Ramos (cell line): ENCODE data around the gene ZNF836.

Experiments used
- in situ Hi-C: fragments of 300-500 bp; cut with MboI; formaldehyde crosslinking; loops from one replicate; pipeline ENCODE4 v1.14.3; 2022; ENCODE audit warnings: low sequenced_read_pairs; ENCODE audit not compliant: unreplicated experiment

The ZNF836 gene

DNA sequence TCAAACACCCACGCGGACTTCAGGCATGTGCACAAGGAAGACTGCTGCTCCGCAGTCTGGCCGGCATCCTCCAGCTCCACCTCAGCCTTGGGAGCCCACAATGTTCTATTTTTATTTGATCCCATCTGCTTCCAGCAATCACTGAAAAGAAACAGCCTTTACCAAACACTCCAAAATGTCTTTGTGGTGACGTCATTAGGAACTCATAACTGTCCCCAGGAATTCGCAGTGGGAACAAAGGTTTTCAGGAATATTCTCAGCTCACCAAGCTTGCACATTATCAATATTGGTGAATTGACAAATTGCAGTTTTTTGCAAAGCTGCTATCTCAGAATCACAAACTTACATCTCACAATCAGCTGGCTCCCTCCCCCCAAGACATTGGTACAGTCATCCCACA is 60.6 kb downstream of the ZNF836 start:
- in situ Hi-C loops = no loop called here
